Liver (tissue), 9 donors: Measurements from ENCODE around the gene ZBTB49. TPM values are rescaled to one million over a fixed set of nuclear protein-coding genes. Genes with fewer than 3 reads are reported as not detected.

Experiments used
- DNase-seq: peaks from one replicate; pipeline ENCODE4 v3.0.0-alpha.2; 2017; ENCODE audit warnings: low spot score
- H3K27ac ChIP-seq, 2 donors: one replicate each; pipeline ENCODE4 v1.7.0; 2013; ENCODE audit warnings: inconsistent platforms in 2 of 2, low read length in 2 of 2, control low read depth in 1 of 2, low read depth in 1 of 2, mild to moderate bottlenecking in 1 of 2
- H3K27me3 ChIP-seq, 4 donors: one replicate each; pipeline versions ENCODE4 v1.6.1 to v1.7.0; 2013; ENCODE audit warnings: low read length in 3 of 4, inconsistent platforms in 1 of 4, mild to moderate bottlenecking in 1 of 4, moderate library complexity in 1 of 4; ENCODE audit not compliant: control insufficient read depth in 4 of 4, insufficient read depth in 4 of 4
- H3K36me3 ChIP-seq, 4 donors: one replicate each; pipeline versions ENCODE4 v1.6.1 to v1.7.0; 2013; ENCODE audit warnings: low read length in 3 of 4, mild to moderate bottlenecking in 3 of 4, low read depth in 1 of 4, moderate library complexity in 1 of 4; ENCODE audit not compliant: control insufficient read depth in 4 of 4, insufficient read depth in 3 of 4
- H3K4me1 ChIP-seq, 4 donors: one replicate each; pipeline versions ENCODE4 v1.6.1 to v1.7.0; 2013; ENCODE audit warnings: low read length in 3 of 4, mild to moderate bottlenecking in 3 of 4, moderate library complexity in 1 of 4; ENCODE audit not compliant: control insufficient read depth in 4 of 4, insufficient read depth in 4 of 4
- H3K4me3 ChIP-seq, 3 donors: one replicate each; pipeline versions ENCODE4 v1.6.1 to v1.7.0; 2013; ENCODE audit warnings: low read length in 3 of 3, control low read depth in 1 of 3, low read depth in 1 of 3, mild to moderate bottlenecking in 1 of 3
- H3K9ac ChIP-seq, 2 donors: one replicate each; pipeline ENCODE4 v1.7.0; 2013; ENCODE audit warnings: low read length in 2 of 2, mild to moderate bottlenecking in 2 of 2, moderate library complexity in 2 of 2, control low read depth in 1 of 2, low read depth in 1 of 2
- H3K9me3 ChIP-seq, 4 donors: one replicate each; pipeline versions ENCODE4 v1.6.1 to v1.7.0; 2013; ENCODE audit warnings: low read length in 3 of 4; ENCODE audit not compliant: control insufficient read depth in 4 of 4
- ATF3 ChIP-seq: IDR thresholded peaks from 2 replicates; pipeline ENCODE4 v1.6.1; 2016; ENCODE audit warnings: antibody characterized with exemption
- CTCF ChIP-seq: fragments of 150-350 bp; IDR thresholded peaks from 2 replicates; pipeline ENCODE4 v1.5.1; 2017; ENCODE audit warnings: improper control_type of control experiment, low read depth, low read length; ENCODE audit not compliant: missing input control
- EGR1 ChIP-seq, 2 donors: IDR thresholded peaks; 2 replicates each; pipeline ENCODE4 v1.6.1; 2016 to 2018; ENCODE audit warnings: antibody characterized with exemption in 2 of 2, low read depth in 2 of 2
- FOXA1 ChIP-seq: IDR thresholded peaks from 2 replicates; pipeline ENCODE4 v1.6.1; 2016; ENCODE audit warnings: antibody characterized with exemption
- FOXA2 ChIP-seq: IDR thresholded peaks from 2 replicates; pipeline ENCODE4 v1.6.1; 2016; ENCODE audit warnings: antibody characterized with exemption
- GABPA ChIP-seq, 2 donors: IDR thresholded peaks in 1 of 2; conservative IDR thresholded peaks in 1 of 2; 2 replicates each; pipeline ENCODE4 v1.6.1; 2016; ENCODE audit warnings: antibody characterized with exemption in 2 of 2, mild to moderate bottlenecking in 1 of 2, moderate library complexity in 1 of 2
- HNF4A ChIP-seq, 2 donors: conservative IDR thresholded peaks; 2 replicates each; pipeline ENCODE4 v1.6.1; 2016; ENCODE audit warnings: antibody characterized with exemption in 2 of 2, mild to moderate bottlenecking in 2 of 2
- HNF4G ChIP-seq: IDR thresholded peaks from 2 replicates; pipeline ENCODE4 v1.6.1; 2016; ENCODE audit warnings: antibody characterized with exemption
- JUND ChIP-seq, 2 donors: IDR thresholded peaks; 2 replicates each; pipeline ENCODE4 v1.6.1; 2016; ENCODE audit warnings: antibody characterized with exemption in 2 of 2
- NR2F2 ChIP-seq: IDR thresholded peaks from 2 replicates; pipeline ENCODE4 v1.6.1; 2016; ENCODE audit warnings: antibody characterized with exemption
- RAD21 ChIP-seq, 2 donors: IDR thresholded peaks; 2 replicates each; pipeline ENCODE4 v1.6.1; 2016; ENCODE audit warnings: antibody characterized with exemption in 2 of 2, mild to moderate bottlenecking in 2 of 2
- REST ChIP-seq: IDR thresholded peaks from 2 replicates; pipeline ENCODE4 v1.6.1; 2016; ENCODE audit warnings: antibody characterized with exemption, mild to moderate bottlenecking
- RXRA ChIP-seq, 2 donors: IDR thresholded peaks; 2 replicates each; pipeline ENCODE4 v1.6.1; 2017 to 2018; ENCODE audit warnings: antibody characterized with exemption in 2 of 2, mild to moderate bottlenecking in 1 of 2
- SP1 ChIP-seq: IDR thresholded peaks from 2 replicates; pipeline ENCODE4 v1.6.1; 2018; ENCODE audit warnings: antibody characterized with exemption, mild to moderate bottlenecking
- TAF1 ChIP-seq: conservative IDR thresholded peaks from 2 replicates; pipeline ENCODE4 v1.6.1; 2016; ENCODE audit warnings: antibody characterized with exemption, mild to moderate bottlenecking
- ZBTB33 ChIP-seq: IDR thresholded peaks from 2 replicates; pipeline ENCODE4 v1.6.1; 2016; ENCODE audit warnings: antibody characterized with exemption
- WGBS: extraction: QIAGEN DNeasy Blood & Tissue Kit; methylation state at CpG from one replicate; pipeline ENCODE4 v1.1.7; 2013; 5-methylcytosine and 5-hydroxymethylcytosine counted together
- polyA plus RNA-seq, 2 donors: library from polyadenylated mRNA; stranded (reverse) in 1 of 2; unstranded in 1 of 2; fragments of 200-250 nt in 1 of 2; fragments of >200 nt in 1 of 2; fragmentation: Nextera tagmentation in 1 of 2; extraction: Ambion mirVana in 1 of 2; gene quantifications; one replicate each; pipeline versions ENCODE4 v1.2.1 to v1.2.3, GENCODE V29; 2013 to 2015
- total RNA-seq, 2 donors: library from RNA; depleted of rRNA; stranded (reverse); fragments of >200 nt; gene quantifications; one replicate each; pipeline ENCODE4 v1.2.3, GENCODE V29; 2014
- donor health status: healthy.
- donor health status: healthy.
- donor health status: healthy.
- donor health status: healthy.
- donor health status: healthy.

Gene ZBTB49
- total and polyA plus RNA-seq, 4 donors = 1.3 to 3.8 (median 2.0) TPM

GRCh38 chr4:4268776-4269175 lies 21.3 kb upstream of the ZBTB49 start:
- Histone ChIP-seq H3K4me3 (no peak overlapping the region), H3K4me1 (no peaks in the 10 kb centered on the region), H3K9ac (peak overlapping the region in 1 of 2 donors; percentile 18), H3K36me3 (peaks cover 2 to 33% (median 11%) of the 10 kb centered on the region in 4 donors), H3K27me3 (no peaks in the 10 kb centered on the region), H3K9me3 (no peaks in the 10 kb centered on the region), H3K27ac (no peak overlapping the region)
- 91% methylated on average over 1 of the region's 1 CpG for WGBS
- no peak for DNase-seq
- TF ChIP-seq NR2F2 (no peak), ZBTB33 (no peak), FOXA2 (no peak), EGR1 (IDR thresholded peaks at IDR 0.05; ENCODE audit: low read depth in 2 of 2) (no peak), ATF3 (no peak), RXRA (IDR thresholded peaks at IDR 0.05) (no peak), RAD21 (IDR thresholded peaks at IDR 0.05) (no peak), TAF1 (no peak), REST (no peak), JUND (IDR thresholded peaks at IDR 0.05) (no peak), HNF4A (conservative IDR thresholded peaks at IDR 0.05) (no peak), HNF4G (no peak), FOXA1 (no peak)

GRCh38 chr4:4269331-4269731 lies 20.7 kb upstream of the ZBTB49 start:
- WGBS = 93% methylated on average over 11 of the region's 11 CpGs
- no peak overlapping the region for H3K4me3 ChIP-seq
- DNase-seq = no peak
- peaks cover 2 to 37% (median 14%) of the 10 kb centered on the region in 4 donors for H3K36me3 ChIP-seq
- H3K4me1 ChIP-seq = no peaks in the 10 kb centered on the region
- H3K27me3 ChIP-seq = no peaks in the 10 kb centered on the region
- no peak overlapping the region for H3K9ac ChIP-seq
- TF ChIP-seq HNF4G (no peak), TAF1 (no peak), RAD21 (IDR thresholded peaks at IDR 0.05) (no peak), FOXA2 (no peak), GABPA (IDR thresholded peaks at IDR 0.05 in 1 of 2, conservative IDR thresholded peaks at IDR 0.05 in 1 of 2) (no peak), NR2F2 (no peak), RXRA (IDR thresholded peaks at IDR 0.05) (no peak), SP1 (no peak), EGR1 (IDR thresholded peaks at IDR 0.05; ENCODE audit: low read depth in 2 of 2) (no peak), ATF3 (no peak), HNF4A (conservative IDR thresholded peaks at IDR 0.05) (no peak), CTCF (no peak), REST (no peak), FOXA1 (no peak)
- no peaks in the 10 kb centered on the region for H3K9me3 ChIP-seq
- H3K27ac ChIP-seq = no peak overlapping the region
